K562 (cell line): ENCODE measurements around the gene RPF1. TPM values are rescaled to one million over a fixed set of nuclear protein-coding genes. Genes with fewer than 3 reads are reported as not detected.

ENCODE experiments used
- ATAC-seq: fragments of 200-7000 bp; cut with Tn5 transposase; 3 replicates; pipeline ENCODE4 v1.9.1; 2020; ENCODE audit warnings: moderate library complexity
- BruUV-seq: library from RNA; stranded (reverse); fragments of 400-500 nt; replicated peaks from 2 replicates; lab custom pipeline; 2021; lab: Mats Ljungman, UMichigan
- CTCF ChIA-PET: fragments of 300-600 bp; formaldehyde crosslinking; extraction: SDS; loops from one replicate; lab custom pipeline; 2021; ENCODE audit warnings: low intra/inter-chr PET ratio; lab: Yijun Ruan, JAX
- POLR2A ChIA-PET: fragments of 300-600, 350-650 bp; sonication (Branson Sonifier 250); formaldehyde crosslinking; extraction: SDS; loops from one replicate; lab custom pipeline; 2021; ENCODE audit warnings: antibody characterized with exemption, inconsistent platforms; lab: Yijun Ruan, JAX
- DNase-seq, 4 experiments: peaks; one replicate each; pipeline versions ENCODE4 v3.0.0 to v3.0.0-alpha.2; 2011 to 2018; ENCODE audit warnings: low spot score in 3 of 4, mixed read lengths in 3 of 4; ENCODE audit errors: extremely low read depth in 1 of 4
- FAIRE-seq: peaks from 2 replicates; lab custom pipeline; 2011; peaks lifted over from hg19 to GRCh38; lab: Jason Lieb, UNC
- H2AFZ ChIP-seq: 2 replicates; pipeline ENCODE4 v1.6.0; 2011; ENCODE audit warnings: low read depth, low read length, control low read depth, inconsistent platforms
- H3K27ac ChIP-seq: fragments of 200-600 bp; 3 replicates; pipeline ENCODE4 v1.8.0; 2011; ENCODE audit warnings: low read depth, mild to moderate bottlenecking, control low read depth, inconsistent platforms, low read length, moderate library complexity, mixed read lengths; ENCODE audit errors: extremely low read depth
- H3K27me3 ChIP-seq, 2 experiments: fragments of 300-600 bp in 1 of 2; 2 replicates in 1 of 2; 3 replicates in 1 of 2; pipeline versions ENCODE4 v1.6.0 to v1.8.0; 2011; ENCODE audit warnings: inconsistent platforms in 2 of 2, low read length in 2 of 2, mild to moderate bottlenecking in 1 of 2, mixed read lengths in 1 of 2, moderate library complexity in 1 of 2; ENCODE audit not compliant: control insufficient read depth in 2 of 2, insufficient read depth in 2 of 2
- H3K36me3 ChIP-seq: fragments of 300-600 bp; 3 replicates; pipeline ENCODE4 v1.8.0; 2011; ENCODE audit warnings: mild to moderate bottlenecking, low read length, inconsistent platforms; ENCODE audit not compliant: control insufficient read depth, insufficient read depth
- H3K4me1 ChIP-seq, 2 experiments: fragments of 200-600 bp in 1 of 2; replicated peaks in 1 of 2; 2 replicates in 1 of 2; 3 replicates in 1 of 2; pipeline versions ENCODE4 v1.5.1 to v1.8.0; 2011; ENCODE audit warnings: inconsistent platforms in 2 of 2, low read length in 2 of 2, mild to moderate bottlenecking in 1 of 2, mixed read lengths in 1 of 2, moderate library complexity in 1 of 2; ENCODE audit not compliant: control insufficient read depth in 2 of 2, insufficient read depth in 2 of 2
- H3K4me2 ChIP-seq: 2 replicates; pipeline ENCODE4 v1.6.1; 2011; ENCODE audit warnings: low read length, control low read depth, inconsistent platforms, mixed read lengths; ENCODE audit not compliant: insufficient read depth
- H3K4me3 ChIP-seq: fragments of 200-600 bp; sonication (generic), shearing (Covaris generic); 2 replicates; pipeline ENCODE4 v1.5.1; 2016; ENCODE audit warnings: control low read depth, inconsistent platforms
- H3K79me2 ChIP-seq: fragments of 200-600 bp; 3 replicates; pipeline ENCODE4 v1.8.0; 2011; ENCODE audit warnings: low read length, inconsistent platforms; ENCODE audit not compliant: control insufficient read depth, insufficient read depth
- H3K9ac ChIP-seq, 2 experiments: 2 replicates each; pipeline versions ENCODE4 v1.6.0 to v1.6.1; 2011; ENCODE audit warnings: low read depth in 2 of 2, low read length in 2 of 2, control low read depth in 1 of 2, inconsistent platforms in 1 of 2, mild to moderate bottlenecking in 1 of 2, mixed read lengths in 1 of 2; ENCODE audit not compliant: insufficient read depth in 1 of 2
- H3K9me1 ChIP-seq: one replicate; pipeline ENCODE4 v1.6.0; 2011; ENCODE audit warnings: inconsistent platforms, mild to moderate bottlenecking, low read length, moderate library complexity; ENCODE audit not compliant: control insufficient read depth, insufficient read depth
- H3K9me3 ChIP-seq: replicated peaks from 2 replicates; pipeline ENCODE4 v1.5.1; 2011; ENCODE audit warnings: low read depth, low read length, inconsistent platforms; ENCODE audit not compliant: control insufficient read depth, insufficient read depth
- H4K20me1 ChIP-seq: replicated peaks from 2 replicates; pipeline ENCODE4 v1.6.1; 2011; ENCODE audit warnings: low read length, inconsistent platforms, mixed read lengths; ENCODE audit not compliant: control insufficient read depth, insufficient read depth
- ATF6 ChIP-seq: sonication (generic); formaldehyde crosslinking; IDR thresholded peaks from 2 replicates; pipeline ENCODE4 v1.4.0; 2020; ENCODE audit warnings: mild to moderate bottlenecking, missing genetic modification reagents
- BRD4 ChIP-seq: fragments of 200-600 bp; sonication (generic); IDR thresholded peaks from 2 replicates; pipeline ENCODE4 v1.6.1; 2017; ENCODE audit warnings: inconsistent platforms
- ETV6 ChIP-seq, 3 experiments: fragments of 150-350 bp in 1 of 3; sonication (generic) in 1 of 3; formaldehyde crosslinking in 1 of 3; IDR thresholded peaks; 2 replicates each; pipeline versions ENCODE4 v1.6.1 to v1.8.0; 2014 to 2022; ENCODE audit warnings: borderline replicate concordance in 2 of 3, low read depth in 2 of 3, antibody characterized with exemption in 1 of 3, low read length in 1 of 3, mild to moderate bottlenecking in 1 of 3, missing genetic modification reagents in 1 of 3
- FOXK2 ChIP-seq, 2 experiments: fragments of 450-650 bp; IDR thresholded peaks in 1 of 2; conservative IDR thresholded peaks in 1 of 2; 2 replicates each; pipeline ENCODE4 v1.6.1; 2016; ENCODE audit warnings: low read depth in 2 of 2, mild to moderate bottlenecking in 1 of 2
- PHF21A ChIP-seq: fragments of 450-650 bp; IDR thresholded peaks from 2 replicates; pipeline ENCODE4 v1.6.1; 2017; ENCODE audit warnings: low read depth, borderline replicate concordance
- PKNOX1 ChIP-seq: fragments of 450-650 bp; IDR thresholded peaks from 2 replicates; pipeline ENCODE4 v1.6.1; 2016
- RREB1 ChIP-seq: fragments of 250-450 bp; sonication (Bioruptor Pico); IDR thresholded peaks from 2 replicates; pipeline ENCODE4 v1.4.0; 2020
- SP2 ChIP-seq: IDR thresholded peaks from 2 replicates; pipeline ENCODE4 v1.6.1; 2011; ENCODE audit warnings: mild to moderate bottlenecking, low read depth, low read length, moderate library complexity; ENCODE audit not compliant: poor library complexity, severe bottlenecking; ENCODE audit errors: extremely low read depth
- SRF ChIP-seq, 2 experiments: fragments of 250-450, 450-650 bp in 1 of 2; sonication (Bioruptor Pico) in 1 of 2; sonication (generic) in 1 of 2; formaldehyde crosslinking; IDR thresholded peaks; 2 replicates each; pipeline versions ENCODE4 v1.5.0 to v1.5.1; 2020 to 2022; ENCODE audit warnings: mild to moderate bottlenecking in 1 of 2, missing genetic modification reagents in 1 of 2
- SRSF7 ChIP-seq: fragments of 200-400 bp; formaldehyde crosslinking; optimal IDR thresholded peaks from 2 replicates; pipeline ENCODE3; 2017; ENCODE audit warnings: mild to moderate bottlenecking, low read depth, low read length
- WGBS: fragments of 100-300 bp; shearing (Covaris generic); methylation state at CpG from one replicate; pipeline ENCODE4 v1.1.6; 2016; ENCODE audit warnings: low coverage, mixed read lengths; ENCODE audit not compliant: insufficient coverage; ENCODE audit errors: missing lambda C conversion rate; 5-methylcytosine and 5-hydroxymethylcytosine counted together
- in situ Hi-C: fragments of 300-500 bp; cut with MboI; formaldehyde crosslinking; loops from 4 replicates; pipeline ENCODE4 v1.15.0; 2018; ENCODE audit warnings: inconsistent platforms, mixed read lengths
- intact Hi-C: fragments of 100-400 bp; cut with micrococcal nuclease; formaldehyde crosslinking; loops from 2 replicates; pipeline ENCODE4 v1.14.2; 2022
- polyA plus RNA-seq, 8 experiments: library from polyadenylated mRNA; depleted of rRNA in 4 of 8; stranded (reverse) in 5 of 8; unstranded in 3 of 8; fragments of >200 nt; fragmentation: Nextera tagmentation in 2 of 8; fragmentation: Illumina TruSeq in 1 of 8; extraction: Ambion mirVana in 2 of 8; extraction: Trizol in 1 of 8; gene quantifications; 2 replicates each; pipeline versions ENCODE4 v1.2.1 to v1.2.3, GENCODE V29; 2011 to 2014; ENCODE audit warnings: inconsistent platforms in 1 of 8, missing spikeins in 1 of 8
- total RNA-seq, 7 experiments: library from RNA; depleted of rRNA in 6 of 7; stranded (reverse); fragments of >200 nt in 6 of 7; fragmentation: Illumina TruSeq in 2 of 7; extraction: Trizol in 2 of 7; gene quantifications; 2 replicates each; pipeline versions ENCODE4 v1.2.1 to v1.2.3, GENCODE V29; 2011 to 2021; ENCODE audit warnings: low replicate concordance in 1 of 7

RPF1 gene
- total and polyA plus RNA-seq, 9 of the 15 experiments (the other 6 are each of a cell fraction or from before 2014, with no cell fraction given): 52.4 to 156 (median 90.2) TPM

GRCh38 chr1:84506002-84506728 is 27.1 kb downstream of the RPF1 start, which contains the start of the genes GNG5 and SPATA1:
TSS of gene GNG5 (minus strand) at chr1:84506581. CDS start at chr1:84506091, 490 bp downstream.
TSS of gene SPATA1 (plus strand) at chr1:84506386. CDS start at chr1:84516360, 9,974 bp downstream.
- H3K4me2 ChIP-seq: peak within 1 kb of the TSS; percentile 98
- H3K27ac ChIP-seq: peak within 1 kb of the TSS; percentile 97
- H3K4me1 ChIP-seq: peaks cover 4 to 10% of the 10 kb centered on the region in 2 experiments; a peak in 4 of 5 replicates
- peaks cover 38% of the 10 kb centered on the region for H3K36me3 ChIP-seq
- H2AFZ ChIP-seq: peak within 1 kb of the TSS; percentile 91
- POLR2A ChIA-PET: interaction anchor here (0.6 to 4.1 kb wide), 23 partner anchors 8 to 1399 kb away, joined by 3 to 34 read pairs (median 4); partner anchors contain the start of gene CTBS
- peak within 1 kb of the TSS; percentile 98 to 99 for H3K9ac ChIP-seq
- intact Hi-C loops (loop anchor here (1.0 to 10.0 kb wide), 5 partner anchors 27 to 201 kb away; partner anchors contain the start of genes RPF1 and SAMD13), in situ Hi-C loops (no loop called here)
- H3K27me3 ChIP-seq: no peaks in the 10 kb centered on the region
- WGBS: 0% methylated on average over 22 of the region's 60 CpGs
- H3K9me3 ChIP-seq: no peaks in the 10 kb centered on the region; the same call in 1 of the 2 replicates
- peaks cover 69% of the 10 kb centered on the region for H3K79me2 ChIP-seq
- H4K20me1 ChIP-seq: peaks cover 18% of the 10 kb centered on the region
- peak; percentile 84 for FAIRE-seq
- BruUV-seq: no TSS peak
- no peaks in the 10 kb centered on the region for H3K9me1 ChIP-seq
- peak; percentile 90 for ATAC-seq
- H3K4me3 ChIP-seq: peak within 1 kb of the TSS; percentile 69
- CTCF ChIA-PET: interaction anchor here (1.0 to 1.1 kb wide), 2 partner anchors 114 to 132 kb away, joined by 3 to 4 read pairs; no protein-coding TSS in a partner anchor
- DNase-seq: peak; percentile 95 to 98 (median 96)
- TF ChIP-seq PHF21A (0 out of 2 replicates have a peak, but pooled peaks have one; percentile 46), RREB1 (CRISPR knock-in tag) (0 out of 2 replicates have a peak, but pooled peaks have one; percentile 28), ETV6 (IDR thresholded peaks at IDR 0.05; ENCODE audit: borderline replicate concordance in 1 of 2, low read depth in 2 of 2, low read length in 1 of 2) (no peak), ETV6 (CRISPR knock-in tag; IDR thresholded peaks at IDR 0.05; ENCODE audit: borderline replicate concordance) (no peak), BRD4 (0 out of 2 replicates have a peak, but pooled peaks have one; percentile 27), ATF6 (CRISPR knock-in tag) (peak; percentile 18; the same call in 1 of the 2 replicates), PKNOX1 (no peak), SP2 (no peak), SRSF7 (no peak), FOXK2 (conservative IDR thresholded peaks at IDR 0.05 in 1 of 2, IDR thresholded peaks at IDR 0.05 in 1 of 2; ENCODE audit: low read depth in 2 of 2) (peak in 1 of 2 experiments; percentile 51; a peak in 1 of 4 replicates), SRF (CRISPR knock-in tag; IDR thresholded peaks at IDR 0.05) (no peak)
